Endothelial cell of umbilical vein (primary cell): ENCODE measurements around the gene ESRRB. TPM values are rescaled to one million over a fixed set of nuclear protein-coding genes. Genes with fewer than 3 reads are reported as not detected.

Experiments
- BruUV-seq: library from RNA; stranded (reverse); fragments of 400-500 nt; replicated peaks from 2 replicates; lab custom pipeline; 2021; lab: Mats Ljungman, UMichigan
- CTCF ChIA-PET: fragments of 300-600, 350-600 bp; sonication (Branson Sonifier 250); formaldehyde crosslinking; loops from one replicate; lab custom pipeline; 2021; ENCODE audit warnings: antibody characterized with exemption, inconsistent platforms; lab: Charles Lee
- POLR2A ChIA-PET: fragments of 300-600, 350-600 bp; sonication (Branson Sonifier 250); formaldehyde crosslinking; loops from one replicate; lab custom pipeline; 2021; ENCODE audit warnings: antibody characterized with exemption, inconsistent platforms; lab: Charles Lee
- DNase-seq: peaks from one replicate; pipeline ENCODE4 v3.0.0-alpha.2; 2011; ENCODE audit warnings: low read depth, low spot score
- FAIRE-seq: peaks from 2 replicates; lab custom pipeline; 2011; peaks lifted over from hg19 to GRCh38; lab: Jason Lieb, UNC
- H2AFZ ChIP-seq: 2 replicates; pipeline ENCODE4 v1.6.0; 2012; ENCODE audit warnings: low read depth, low read length, control low read depth, inconsistent platforms
- H3K27ac ChIP-seq: 2 replicates; pipeline ENCODE4 v1.5.1; 2011; ENCODE audit warnings: low read depth, mild to moderate bottlenecking, control low read depth, low read length, moderate library complexity; ENCODE audit not compliant: insufficient read depth
- H3K27me3 ChIP-seq, 2 experiments: 2 replicates each; pipeline versions ENCODE4 v1.6.0 to v1.6.1; 2011; ENCODE audit warnings: low read length in 2 of 2, mixed read lengths in 1 of 2; ENCODE audit not compliant: control insufficient read depth in 2 of 2, insufficient read depth in 2 of 2
- H3K36me3 ChIP-seq, 2 experiments: 2 replicates in 1 of 2; 3 replicates in 1 of 2; pipeline ENCODE4 v1.5.1; 2011; ENCODE audit warnings: low read length in 2 of 2, mild to moderate bottlenecking in 1 of 2, moderate library complexity in 1 of 2; ENCODE audit not compliant: control insufficient read depth in 2 of 2, insufficient read depth in 2 of 2; ENCODE audit errors: extremely low read depth in 1 of 2
- H3K4me1 ChIP-seq: 3 replicates; pipeline ENCODE4 v1.5.1; 2011; ENCODE audit warnings: mild to moderate bottlenecking, low read length; ENCODE audit not compliant: control insufficient read depth, insufficient read depth; ENCODE audit errors: extremely low read depth
- H3K4me2 ChIP-seq: 2 replicates; pipeline ENCODE4 v1.6.1; 2011; ENCODE audit warnings: low read length, control low read depth, mixed read lengths; ENCODE audit not compliant: insufficient read depth
- H3K4me3 ChIP-seq, 3 experiments: fragments of 200-600 bp in 1 of 3; sonication (generic), shearing (Covaris generic) in 1 of 3; replicated peaks in 1 of 3; 2 replicates each; pipeline ENCODE4 v1.5.1; 2011 to 2016; ENCODE audit warnings: control low read depth in 3 of 3, low read length in 3 of 3, mild to moderate bottlenecking in 2 of 3, inconsistent platforms in 1 of 3, low read depth in 1 of 3, moderate library complexity in 1 of 3; ENCODE audit not compliant: insufficient read depth in 1 of 3
- H3K79me2 ChIP-seq: 2 replicates; pipeline ENCODE4 v1.6.0; 2012; ENCODE audit warnings: low read length, inconsistent platforms; ENCODE audit not compliant: control insufficient read depth, insufficient read depth
- H3K9ac ChIP-seq: replicated peaks from 2 replicates; pipeline ENCODE3; 2011; ENCODE audit warnings: low read length, control low read depth; ENCODE audit not compliant: insufficient read depth; ENCODE audit errors: extremely low read depth
- H3K9me1 ChIP-seq: replicated peaks from 3 replicates; pipeline ENCODE4 v1.6.0; 2011; ENCODE audit warnings: mild to moderate bottlenecking, low read length; ENCODE audit not compliant: control insufficient read depth, insufficient read depth; ENCODE audit errors: extremely low read depth
- H3K9me3 ChIP-seq: replicated peaks from 2 replicates; pipeline ENCODE4 v1.5.1; 2012; ENCODE audit warnings: low read length, inconsistent platforms; ENCODE audit not compliant: control insufficient read depth, insufficient read depth
- H4K20me1 ChIP-seq: replicated peaks from 2 replicates; pipeline ENCODE3; 2011; ENCODE audit warnings: mild to moderate bottlenecking, low read length; ENCODE audit not compliant: control insufficient read depth, insufficient read depth; ENCODE audit errors: extremely low read depth
- CTCF ChIP-seq, 2 donors: IDR thresholded peaks; 1 replicate in 1 of 2; 2 replicates in 1 of 2; pipeline ENCODE4 v1.5.1; 2011; ENCODE audit warnings: low read length in 2 of 2, mild to moderate bottlenecking in 2 of 2, moderate library complexity in 2 of 2, control low read depth in 1 of 2, inconsistent platforms in 1 of 2, low read depth in 1 of 2; ENCODE audit not compliant: insufficient read depth in 1 of 2; ENCODE audit errors: extremely low read depth in 1 of 2
- EZH2 ChIP-seq: IDR thresholded peaks from 2 replicates; pipeline ENCODE4 v1.6.1; 2012; ENCODE audit warnings: borderline replicate concordance, low read depth, mild to moderate bottlenecking, moderate library complexity, low read length, inconsistent platforms; ENCODE audit not compliant: severe bottlenecking
- FOS ChIP-seq: IDR thresholded peaks from 2 replicates; pipeline ENCODE4 v1.6.1; 2011; ENCODE audit warnings: mild to moderate bottlenecking, low read length, moderate library complexity, borderline replicate concordance; ENCODE audit not compliant: insufficient read depth
- GATA2 ChIP-seq: IDR thresholded peaks from 2 replicates; pipeline ENCODE4 v1.7.0; 2011; ENCODE audit warnings: low read depth, mild to moderate bottlenecking, moderate library complexity, mixed read lengths, low read length; ENCODE audit not compliant: insufficient read length, insufficient read depth
- JUN ChIP-seq: IDR thresholded peaks from 2 replicates; pipeline ENCODE4 v1.6.1; 2011; ENCODE audit warnings: borderline replicate concordance, low read depth; ENCODE audit not compliant: insufficient read length, insufficient read depth
- MAX ChIP-seq: IDR thresholded peaks from 2 replicates; pipeline ENCODE4 v1.6.1; 2011; ENCODE audit not compliant: insufficient read depth, insufficient read length
- MYC ChIP-seq: IDR thresholded peaks from one replicate; pipeline ENCODE4 v1.6.1; 2011; ENCODE audit warnings: mild to moderate bottlenecking, low read depth, low read length
- POLR2A ChIP-seq: IDR thresholded peaks from 2 replicates; pipeline ENCODE4 v1.6.1; 2012; ENCODE audit warnings: low read depth, mild to moderate bottlenecking, control low read depth, low read length
- POLR2AphosphoS5 ChIP-seq: IDR thresholded peaks from 2 replicates; pipeline ENCODE4 v1.6.1; 2012; ENCODE audit warnings: low read depth, mild to moderate bottlenecking, control low read depth, low read length, moderate library complexity; ENCODE audit not compliant: insufficient read depth
- dilution Hi-C: fragments of 300-500 bp; cut with MboI; formaldehyde crosslinking; loops from one replicate; pipeline ENCODE4 v1.15.0; 2019; ENCODE audit warnings: low sequenced_read_pairs; ENCODE audit not compliant: extremely low pct_ligation_motif_present
- intact Hi-C: fragments of 100-400 bp; cut with micrococcal nuclease; formaldehyde crosslinking; loops from one replicate; pipeline ENCODE4 v1.10.0; 2022
- polyA plus RNA-seq, 4 experiments: library from polyadenylated mRNA; depleted of rRNA in 3 of 4; stranded (reverse) in 3 of 4; unstranded in 1 of 4; fragments of >200 nt; gene quantifications; 2 replicates each; pipeline versions ENCODE4 v1.2.1 to v1.2.3, GENCODE V29; 2011 to 2012; ENCODE audit warnings: missing spikeins in 1 of 4
- total RNA-seq: library from RNA; stranded (reverse); gene quantifications from 2 replicates; pipeline ENCODE4 v1.2.3, GENCODE V29; 2021

The ESRRB gene
- total and polyA plus RNA-seq, 2 donors (not counting 3 experiments of a cell fraction or from before 2014, with no cell fraction given): not detected

GRCh38 chr14:76538648-76539008 is 162.7 kb downstream of the ESRRB start:
- H3K27me3 ChIP-seq: peaks cover 0 to 2% of the 10 kb centered on the region in 2 experiments
- intact Hi-C loops: no loop called here
- dilution Hi-C loops: no loop called here
- POLR2A ChIA-PET: no interaction called here
- H3K4me2 ChIP-seq: no peak overlapping the region
- no peak overlapping the region for H3K27ac ChIP-seq
- no peaks in the 10 kb centered on the region for H3K36me3 ChIP-seq
- CTCF ChIA-PET: no interaction called here
- BruUV-seq: no TSS peak
- no peak overlapping the region for H2AFZ ChIP-seq
- H3K4me1 ChIP-seq: no peaks in the 10 kb centered on the region
- FAIRE-seq (no peak), DNase-seq (no peak)
- no peaks in the 10 kb centered on the region for H3K9me1 ChIP-seq
- no peaks in the 10 kb centered on the region for H3K9me3 ChIP-seq
- no peaks in the 10 kb centered on the region for H3K79me2 ChIP-seq
- H3K4me3 ChIP-seq: no peak overlapping the region
- H4K20me1 ChIP-seq: no peaks in the 10 kb centered on the region
- TF ChIP-seq MAX (no peak), POLR2A (no peak), CTCF (IDR thresholded peaks at IDR 0.05; ENCODE audit: extremely low read depth in 1 of 2, insufficient read depth in 1 of 2, low read depth in 1 of 2, low read length in 2 of 2) (no peak), EZH2 (no peak), FOS (no peak), MYC (no peak), JUN (no peak)
- H3K9ac ChIP-seq: no peak overlapping the region

- H3K36me3 ChIP-seq: no peaks in the 10 kb centered on the region
- intact Hi-C loops: no loop called here
- no peak overlapping the region for H2AFZ ChIP-seq
- H3K4me3 ChIP-seq: no peak overlapping the region
- no peak overlapping the region for H3K4me2 ChIP-seq
- H4K20me1 ChIP-seq: no peaks in the 10 kb centered on the region
- DNase-seq: no peak
- H3K9me3 ChIP-seq: no peaks in the 10 kb centered on the region
- H3K4me1 ChIP-seq: no peaks in the 10 kb centered on the region
- BruUV-seq: no TSS peak
- H3K27ac ChIP-seq: no peak overlapping the region
- TF ChIP-seq MYC (no peak), GATA2 (no peak), MAX (no peak), POLR2AphosphoS5 (no peak), EZH2 (no peak), FOS (no peak), JUN (no peak), CTCF (IDR thresholded peaks at IDR 0.05; ENCODE audit: extremely low read depth in 1 of 2, insufficient read depth in 1 of 2, low read depth in 1 of 2, low read length in 2 of 2) (no peak), POLR2A (no peak)
- dilution Hi-C loops: no loop called here
- ChIA-PET CTCF (no interaction called here), POLR2A (no interaction called here)
- FAIRE-seq: no peak
- no peak overlapping the region for H3K9ac ChIP-seq
- peaks cover 0 to 2% of the 10 kb centered on the region in 2 experiments for H3K27me3 ChIP-seq
- no peaks in the 10 kb centered on the region for H3K9me1 ChIP-seq
- no peaks in the 10 kb centered on the region for H3K79me2 ChIP-seq
Measured at GRCh38 chr14:76539130-76539529, 163.2 kb downstream of the ESRRB start.
